Measurements from ENCODE around the gene WASHC4. TPM values are rescaled to one million over a fixed set of nuclear protein-coding genes. Genes with fewer than 3 reads are reported as not detected.

The WASHC4 gene
- polyA plus RNA-seq, 1 donor = 71.1 TPM

DNA sequence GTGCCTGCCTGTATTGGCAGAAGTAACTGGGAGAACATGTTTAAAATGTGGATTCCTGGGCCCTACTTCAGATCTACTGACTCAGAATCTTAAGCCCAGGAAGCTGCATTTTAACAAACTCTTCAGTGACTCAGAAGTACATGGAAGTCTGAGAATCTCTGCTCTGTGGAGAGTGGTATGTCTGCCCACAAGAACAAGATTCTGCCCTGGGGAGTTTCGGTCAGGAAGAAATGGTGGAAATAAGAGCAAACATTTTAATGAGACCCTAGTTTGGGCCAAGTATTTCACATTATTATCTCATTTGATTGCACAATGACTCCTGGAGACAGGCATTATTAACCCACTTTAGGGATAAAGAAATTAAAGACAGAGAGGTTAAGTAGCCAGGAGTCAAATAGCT, 31.4 kb upstream of the WASHC4 start:
- no peaks in the 10 kb centered on the region for H3K4me1 ChIP-seq (ENCODE audit: control insufficient read depth, insufficient read depth, low read length)
- H3K36me3 ChIP-seq (ENCODE audit: control insufficient read depth, insufficient read depth, low read length) = no peaks in the 10 kb centered on the region
- H3K9me3 ChIP-seq (ENCODE audit: control insufficient read depth, low read depth, low read length) = no peaks in the 10 kb centered on the region
- no peak overlapping the region for H3K4me3 ChIP-seq (ENCODE audit: low read length)
- WGBS (ENCODE audit: insufficient coverage, low lambda C conversion rate) = 100% methylated on average over 1 of the region's 1 CpG
- no peak overlapping the region for H3K27ac ChIP-seq (ENCODE audit: low read length)
- DNase-seq = no peak
- peaks cover 4% of the 10 kb centered on the region for H3K27me3 ChIP-seq (ENCODE audit: control insufficient read depth, insufficient read depth, low read length)

- Histone ChIP-seq H3K4me1 (ENCODE audit: control insufficient read depth, insufficient read depth, low read length) (no peaks in the 10 kb centered on the region), H3K27me3 (ENCODE audit: control insufficient read depth, insufficient read depth, low read length) (peaks cover 5% of the 10 kb centered on the region), H3K9me3 (ENCODE audit: control insufficient read depth, low read depth, low read length) (no peaks in the 10 kb centered on the region), H3K27ac (ENCODE audit: low read length) (no peak overlapping the region), H3K36me3 (ENCODE audit: control insufficient read depth, insufficient read depth, low read length) (no peaks in the 10 kb centered on the region), H3K4me3 (ENCODE audit: low read length) (no peak overlapping the region)
- WGBS (ENCODE audit: insufficient coverage, low lambda C conversion rate) = 100% methylated on average over 1 of the region's 3 CpGs
- no peak for DNase-seq
Observed at GRCh38 chr12:105076913-105077312, 30.6 kb upstream of the WASHC4 start.

GRCh38 chr12:105077435-105077834, 30.1 kb upstream of the WASHC4 start:
- Histone ChIP-seq H3K4me1 (ENCODE audit: control insufficient read depth, insufficient read depth, low read length) (no peaks in the 10 kb centered on the region), H3K4me3 (ENCODE audit: low read length) (no peak overlapping the region), H3K36me3 (ENCODE audit: control insufficient read depth, insufficient read depth, low read length) (no peaks in the 10 kb centered on the region), H3K27ac (ENCODE audit: low read length) (no peak overlapping the region), H3K9me3 (ENCODE audit: control insufficient read depth, low read depth, low read length) (no peaks in the 10 kb centered on the region), H3K27me3 (ENCODE audit: control insufficient read depth, insufficient read depth, low read length) (peaks cover 5% of the 10 kb centered on the region)
- no peak for DNase-seq
- no CpG with 5 or more reads among the region's 7 CpGs for WGBS (ENCODE audit: insufficient coverage, low lambda C conversion rate)

DNA sequence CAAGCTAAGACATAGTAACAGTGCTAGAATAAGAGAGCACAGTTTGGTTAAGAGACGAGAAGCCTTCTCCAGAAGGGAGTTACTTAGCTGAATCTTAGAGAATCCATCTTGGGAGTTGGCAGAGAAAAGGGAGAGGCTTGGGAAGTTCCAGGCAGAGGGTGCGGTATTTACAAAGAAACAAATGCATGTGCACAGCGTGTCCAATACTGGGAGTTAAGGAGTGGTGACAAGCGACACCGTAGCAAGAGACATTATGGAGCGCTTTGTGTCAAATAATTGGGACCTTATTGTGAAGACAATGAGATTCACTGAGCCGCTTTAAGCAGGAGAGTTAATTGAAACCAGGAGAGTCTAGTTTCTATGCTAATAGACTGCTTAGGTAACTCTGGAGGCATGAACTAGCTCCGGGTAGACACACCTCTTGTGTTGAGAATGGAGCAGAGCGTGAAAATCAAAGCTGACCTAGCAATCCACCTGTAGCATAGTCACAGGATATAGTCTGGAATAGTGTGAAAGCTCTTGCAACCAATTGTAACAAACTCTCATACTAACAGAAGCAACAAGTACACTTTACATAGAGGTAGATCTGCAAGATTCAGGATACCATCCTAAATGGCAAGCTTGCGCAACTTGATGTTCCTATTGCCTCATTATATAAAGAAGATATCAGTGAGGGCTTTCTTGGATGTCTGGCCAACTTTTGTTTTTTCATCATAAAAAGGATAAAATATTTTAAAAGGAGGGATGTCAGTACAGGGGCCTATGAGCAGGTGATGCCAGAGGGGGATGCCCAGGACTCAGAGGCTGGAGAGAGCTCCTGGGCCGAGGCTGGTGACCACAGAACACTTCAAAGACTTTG, 28.6 kb upstream of the WASHC4 start:
- peaks cover 17% of the 10 kb centered on the region for H3K27me3 ChIP-seq (ENCODE audit: control insufficient read depth, insufficient read depth, low read length)

DNA sequence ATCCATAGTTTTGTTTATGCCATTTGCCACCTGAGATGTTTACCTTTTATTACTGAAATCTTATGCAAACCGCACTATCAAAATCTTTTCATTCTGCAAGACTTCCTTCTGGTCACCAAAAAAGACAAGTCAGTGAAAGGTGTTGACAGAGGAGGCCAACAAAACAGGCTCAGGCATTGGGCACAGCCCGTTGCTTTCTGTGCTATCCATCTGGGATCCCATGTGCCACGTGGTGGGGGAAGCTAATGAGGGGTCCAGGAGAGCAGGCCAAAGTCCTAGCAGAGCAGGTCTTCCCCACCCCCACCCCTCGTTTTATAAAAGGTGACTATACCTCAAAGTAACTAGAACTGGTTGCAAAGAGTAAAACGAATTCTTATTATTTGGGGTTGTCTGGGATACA, 24.5 kb upstream of the WASHC4 start:
- H3K4me3 ChIP-seq (ENCODE audit: low read length) = no peak overlapping the region
- peaks cover 3% of the 10 kb centered on the region for H3K9me3 ChIP-seq (ENCODE audit: control insufficient read depth, low read depth, low read length)
- H3K27ac ChIP-seq (ENCODE audit: low read length) = no peak overlapping the region
- H3K4me1 ChIP-seq (ENCODE audit: control insufficient read depth, insufficient read depth, low read length) = peaks cover 4% of the 10 kb centered on the region
- WGBS (ENCODE audit: insufficient coverage, low lambda C conversion rate) = no CpG with 5 or more reads among the region's 5 CpGs
- no peaks in the 10 kb centered on the region for H3K36me3 ChIP-seq (ENCODE audit: control insufficient read depth, insufficient read depth, low read length)
- peaks cover 28% of the 10 kb centered on the region for H3K27me3 ChIP-seq (ENCODE audit: control insufficient read depth, insufficient read depth, low read length)
- no peak for DNase-seq

More for the DNA sequence above, 28.6 kb upstream of the WASHC4 start:
- Histone ChIP-seq H3K9me3 (ENCODE audit: control insufficient read depth, low read depth, low read length) (no peaks in the 10 kb centered on the region), H3K4me1 (ENCODE audit: control insufficient read depth, insufficient read depth, low read length) (peaks cover 2% of the 10 kb centered on the region), H3K36me3 (ENCODE audit: control insufficient read depth, insufficient read depth, low read length) (no peaks in the 10 kb centered on the region), H3K4me3 (ENCODE audit: low read length) (no peak overlapping the region), H3K27ac (ENCODE audit: low read length) (no peak overlapping the region)
- WGBS (ENCODE audit: insufficient coverage, low lambda C conversion rate) = 90% methylated on average over 2 of the region's 11 CpGs
- no peak for DNase-seq

GRCh38 chr12:105083551-105084105, 23.9 kb upstream of the WASHC4 start:
- Histone ChIP-seq H3K4me3 (ENCODE audit: low read length) (peak overlapping the region; percentile 33), H3K4me1 (ENCODE audit: control insufficient read depth, insufficient read depth, low read length) (peaks cover 4% of the 10 kb centered on the region)
- WGBS (ENCODE audit: insufficient coverage, low lambda C conversion rate) = no CpG with 5 or more reads among the region's 18 CpGs

DNA sequence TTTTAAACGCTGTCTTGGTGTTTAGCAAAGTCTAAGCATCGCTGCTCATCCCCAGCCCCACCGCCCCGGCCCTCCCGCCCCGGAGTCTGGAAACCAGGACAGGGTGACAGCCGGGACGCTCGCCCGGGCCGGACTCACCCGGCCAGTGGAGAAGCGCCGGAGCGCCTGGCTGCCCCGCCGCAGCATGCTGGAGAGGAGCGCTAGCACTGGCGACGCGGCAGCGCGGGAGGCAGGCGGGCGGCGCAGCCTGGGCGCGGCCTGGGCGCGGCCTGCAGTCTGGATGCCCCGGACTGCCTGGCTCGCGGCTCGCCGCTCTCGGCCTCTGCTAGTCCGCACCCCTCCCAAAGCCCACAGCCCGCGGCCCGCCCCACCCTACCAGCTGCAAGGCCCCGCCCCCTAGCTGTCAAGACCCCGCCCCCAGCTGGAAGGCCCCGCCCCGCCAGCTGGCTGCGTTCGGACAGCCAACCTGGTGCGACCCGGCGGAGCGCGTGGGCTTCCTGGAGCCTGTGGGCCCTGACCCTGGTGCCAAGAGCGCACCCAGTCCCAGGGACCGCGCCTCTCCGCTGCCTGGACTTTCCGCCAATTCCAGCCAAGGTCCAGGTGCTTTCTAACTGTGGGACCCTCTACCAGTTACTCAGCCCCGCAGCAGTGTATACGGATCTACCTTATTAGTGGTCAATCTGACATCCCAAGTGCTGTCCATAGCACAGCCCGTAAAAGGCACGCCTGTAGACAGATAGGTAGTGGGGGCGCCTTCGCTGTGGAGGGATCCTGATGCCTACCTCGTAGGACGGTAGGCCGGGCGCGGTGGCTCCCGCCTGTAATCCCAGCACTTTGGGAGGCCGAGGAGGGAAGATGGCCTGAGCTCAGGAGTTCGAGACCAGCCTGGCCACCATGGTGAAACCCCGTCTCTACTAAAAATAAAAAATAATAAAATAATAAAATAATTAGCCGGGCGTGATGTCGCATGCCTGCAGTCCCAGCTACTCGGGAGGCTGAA, 23.0 kb upstream of the WASHC4 start, which contains the start of gene ALDH1L2:
TSS of gene ALDH1L2 (minus strand) at position 208 of the 1,000 bp plus-strand sequence. CDS start at position 186, 22 bp downstream.
- Histone ChIP-seq H3K27me3 (ENCODE audit: control insufficient read depth, insufficient read depth, low read length) (peaks cover 26% of the 10 kb centered on the region), H3K4me1 (ENCODE audit: control insufficient read depth, insufficient read depth, low read length) (peaks cover 4% of the 10 kb centered on the region), H3K27ac (ENCODE audit: low read length) (no peak within 1 kb of the TSS), H3K36me3 (ENCODE audit: control insufficient read depth, insufficient read depth, low read length) (no peaks in the 10 kb centered on the region), H3K4me3 (ENCODE audit: low read length) (peak within 1 kb of the TSS; percentile 33), H3K9me3 (ENCODE audit: control insufficient read depth, low read depth, low read length) (peaks cover 3% of the 10 kb centered on the region)
- WGBS (ENCODE audit: insufficient coverage, low lambda C conversion rate) = no CpG with 5 or more reads among the region's 75 CpGs
- peak; percentile 18 to 42 for DNase-seq

More at GRCh38 chr12:105083551-105084105, 23.9 kb upstream of the WASHC4 start:
- peak in 1 of 2 donors; percentile 17 for DNase-seq
- no peak overlapping the region for H3K27ac ChIP-seq (ENCODE audit: low read length)
- no peaks in the 10 kb centered on the region for H3K36me3 ChIP-seq (ENCODE audit: control insufficient read depth, insufficient read depth, low read length)
- peaks cover 26% of the 10 kb centered on the region for H3K27me3 ChIP-seq (ENCODE audit: control insufficient read depth, insufficient read depth, low read length)
- peaks cover 3% of the 10 kb centered on the region for H3K9me3 ChIP-seq (ENCODE audit: control insufficient read depth, low read depth, low read length)

- peaks cover 3% of the 10 kb centered on the region for H3K9me3 ChIP-seq (ENCODE audit: control insufficient read depth, low read depth, low read length)
- WGBS (ENCODE audit: insufficient coverage, low lambda C conversion rate) = 96% methylated on average over 4 of the region's 6 CpGs
- no peak for DNase-seq
- no peak overlapping the region for H3K27ac ChIP-seq (ENCODE audit: low read length)
- H3K27me3 ChIP-seq (ENCODE audit: control insufficient read depth, insufficient read depth, low read length) = peaks cover 27% of the 10 kb centered on the region
- H3K4me3 ChIP-seq (ENCODE audit: low read length) = no peak overlapping the region
- peaks cover 4% of the 10 kb centered on the region for H3K4me1 ChIP-seq (ENCODE audit: control insufficient read depth, insufficient read depth, low read length)
- H3K36me3 ChIP-seq (ENCODE audit: control insufficient read depth, insufficient read depth, low read length) = no peaks in the 10 kb centered on the region
Observed at GRCh38 chr12:105085501-105085900, 22.0 kb upstream of the WASHC4 start.

- Histone ChIP-seq H3K27me3 (ENCODE audit: control insufficient read depth, insufficient read depth, low read length) (peaks cover 15% of the 10 kb centered on the region), H3K4me1 (ENCODE audit: control insufficient read depth, insufficient read depth, low read length) (no peaks in the 10 kb centered on the region), H3K36me3 (ENCODE audit: control insufficient read depth, insufficient read depth, low read length) (no peaks in the 10 kb centered on the region), H3K27ac (ENCODE audit: low read length) (no peak overlapping the region), H3K4me3 (ENCODE audit: low read length) (no peak overlapping the region), H3K9me3 (ENCODE audit: control insufficient read depth, low read depth, low read length) (peaks cover 1% of the 10 kb centered on the region)
- no peak for DNase-seq
- no CpG with 5 or more reads among the region's 3 CpGs for WGBS (ENCODE audit: insufficient coverage, low lambda C conversion rate)
Observed at GRCh38 chr12:105089817-105090216, 17.7 kb upstream of the WASHC4 start.

- peaks cover 2% of the 10 kb centered on the region for H3K9me3 ChIP-seq (ENCODE audit: control insufficient read depth, low read depth, low read length)
- no peaks in the 10 kb centered on the region for H3K4me1 ChIP-seq (ENCODE audit: control insufficient read depth, insufficient read depth, low read length)
- WGBS (ENCODE audit: insufficient coverage, low lambda C conversion rate) = no CpG with 5 or more reads among the region's 6 CpGs
- no peak for DNase-seq
- H3K27me3 ChIP-seq (ENCODE audit: control insufficient read depth, insufficient read depth, low read length) = peaks cover 12% of the 10 kb centered on the region
- no peak overlapping the region for H3K27ac ChIP-seq (ENCODE audit: low read length)
- H3K36me3 ChIP-seq (ENCODE audit: control insufficient read depth, insufficient read depth, low read length) = no peaks in the 10 kb centered on the region
- no peak overlapping the region for H3K4me3 ChIP-seq (ENCODE audit: low read length)
Observed at GRCh38 chr12:105090361-105090760, 17.2 kb upstream of the WASHC4 start.
